GM18505 (cell line): ENCODE results near the gene TMEM39B.

Experiments
- ATAC-seq: cut with Tn5 transposase; IDR thresholded peaks from one replicate; pipeline ENCODE4 v1.9.1; 2021; ENCODE audit not compliant: unreplicated experiment
- POLR2A ChIP-seq: IDR thresholded peaks from 4 replicates; pipeline ENCODE4 v1.6.1; 2011; ENCODE audit warnings: borderline replicate concordance; ENCODE audit not compliant: insufficient read depth, insufficient read length; ENCODE audit errors: extremely low read depth

TMEM39B gene

GRCh38 chr1:32072622-32073298 is at the start of gene TMEM39B:
Gene TMEM39B (plus strand): TSS chr1:32072939. CDS start chr1:32073048, 109 bp downstream.
- peak; percentile 79 for ATAC-seq
- TF ChIP-seq POLR2A = peak; percentile 93

- no peak for TF ChIP-seq POLR2A
- no peak for ATAC-seq
Observed at GRCh38 chr1:32023351-32023750, 49.4 kb upstream of the TMEM39B start.

- no peak for TF ChIP-seq POLR2A
- no peak for ATAC-seq
Observed at GRCh38 chr1:32025515-32025914, 47.2 kb upstream of the TMEM39B start.

GRCh38 chr1:32028746-32029145 is 44.0 kb upstream of the TMEM39B start:
- ATAC-seq = no peak
- no peak for TF ChIP-seq POLR2A

- ATAC-seq = no peak
- no peak for TF ChIP-seq POLR2A
Observed at GRCh38 chr1:32031578-32032274, 41.0 kb upstream of the TMEM39B start.

- ATAC-seq = no peak
- no peak for TF ChIP-seq POLR2A
Observed at GRCh38 chr1:32032275-32032615, 40.5 kb upstream of the TMEM39B start.

- TF ChIP-seq POLR2A = no peak
- ATAC-seq = no peak
Observed at GRCh38 chr1:32035119-32035518, 37.6 kb upstream of the TMEM39B start.

GRCh38 chr1:32040711-32041110 is 32.0 kb upstream of the TMEM39B start:
- no peak for TF ChIP-seq POLR2A
- no peak for ATAC-seq

- ATAC-seq = no peak
- no peak for TF ChIP-seq POLR2A
Observed at GRCh38 chr1:32042330-32042729, 30.4 kb upstream of the TMEM39B start.

GRCh38 chr1:32044234-32044633 is 28.5 kb upstream of the TMEM39B start:
- no peak for ATAC-seq
- no peak for TF ChIP-seq POLR2A

GRCh38 chr1:32045772-32046171 is 27.0 kb upstream of the TMEM39B start:
- no peak for ATAC-seq
- TF ChIP-seq POLR2A = no peak

GRCh38 chr1:32047701-32048100 is 25.0 kb upstream of the TMEM39B start:
- ATAC-seq = no peak
- TF ChIP-seq POLR2A = no peak

- ATAC-seq = no peak
- TF ChIP-seq POLR2A = no peak
Observed at GRCh38 chr1:32048440-32048839, 24.3 kb upstream of the TMEM39B start.

- ATAC-seq = no peak
- TF ChIP-seq POLR2A = no peak
Observed at GRCh38 chr1:32051706-32052105, 21.0 kb upstream of the TMEM39B start.
